K562 (cell line): ENCODE data around the gene SLC3A2. TPM values are rescaled to one million over a fixed set of nuclear protein-coding genes. Genes with fewer than 3 reads are reported as not detected.

Experiments
- CBFA2T3 ChIP-seq: fragments of 450-650 bp; IDR thresholded peaks from 2 replicates; pipeline ENCODE4 v1.6.1; 2017
- CTBP1 ChIP-seq: fragments of 450-650 bp; IDR thresholded peaks from 2 replicates; pipeline ENCODE4 v1.6.1; 2016; ENCODE audit warnings: borderline replicate concordance
- EP300 ChIP-seq: IDR thresholded peaks from 2 replicates; pipeline ENCODE4 v1.6.1; 2012; ENCODE audit warnings: low read length, improper control_type of control experiment
- FOXK2 ChIP-seq, 2 experiments: fragments of 450-650 bp; IDR thresholded peaks in 1 of 2; conservative IDR thresholded peaks in 1 of 2; 2 replicates each; pipeline ENCODE4 v1.6.1; 2016; ENCODE audit warnings: low read depth in 2 of 2, mild to moderate bottlenecking in 1 of 2
- HCFC1 ChIP-seq: IDR thresholded peaks from 2 replicates; pipeline ENCODE4 v1.6.1; 2012; ENCODE audit warnings: low read depth, low read length, improper control_type of control experiment
- JUN ChIP-seq, 2 experiments: sonication (generic) in 1 of 2; formaldehyde crosslinking in 1 of 2; IDR thresholded peaks; 2 replicates each; pipeline versions ENCODE4 v1.6.1 to v1.8.0; 2012 to 2022; ENCODE audit warnings: borderline replicate concordance in 2 of 2, mild to moderate bottlenecking in 2 of 2, improper control_type of control experiment in 1 of 2, low read depth in 1 of 2, low read length in 1 of 2, missing genetic modification reagents in 1 of 2
- L3MBTL2 ChIP-seq: fragments of 450-650 bp; IDR thresholded peaks from 2 replicates; pipeline ENCODE4 v1.6.1; 2016; ENCODE audit warnings: mild to moderate bottlenecking, moderate library complexity
- NFRKB ChIP-seq: fragments of 450-650 bp; IDR thresholded peaks from 2 replicates; pipeline ENCODE4 v1.6.1; 2016; ENCODE audit warnings: low read depth
- RBBP5 ChIP-seq: fragments of 200-600 bp; sonication (generic); IDR thresholded peaks from 2 replicates; pipeline ENCODE4 v1.6.1; 2012; ENCODE audit warnings: borderline replicate concordance, mild to moderate bottlenecking, low read length, control low read depth, inconsistent platforms; ENCODE audit not compliant: insufficient read depth, poor library complexity, severe bottlenecking
- RBM39 ChIP-seq: fragments of 200-400 bp; formaldehyde crosslinking; optimal IDR thresholded peaks from 2 replicates; pipeline ENCODE3; 2018; ENCODE audit warnings: low read depth, low read length
- SMARCA4 ChIP-seq: fragments of 450-650 bp; IDR thresholded peaks from 2 replicates; pipeline ENCODE4 v1.6.1; 2016
- TAL1 ChIP-seq: fragments of 450-650 bp; IDR thresholded peaks from 2 replicates; pipeline ENCODE4 v1.6.1; 2016; ENCODE audit warnings: mild to moderate bottlenecking
- TCF3 ChIP-seq: sonication (generic); formaldehyde crosslinking; IDR thresholded peaks from 2 replicates; pipeline ENCODE4 v1.4.0; 2020; ENCODE audit warnings: mild to moderate bottlenecking, missing genetic modification reagents
- XRCC5 ChIP-seq: fragments of 200-400 bp; formaldehyde crosslinking; IDR thresholded peaks from 2 replicates; pipeline ENCODE4 v1.6.1; 2017; ENCODE audit warnings: low read depth, mild to moderate bottlenecking, low read length
- ZBTB9 ChIP-seq: fragments of 450-650 bp; formaldehyde crosslinking; IDR thresholded peaks from 2 replicates; pipeline ENCODE4 v1.4.0; 2020; ENCODE audit warnings: mild to moderate bottlenecking, moderate library complexity
- ZNF197 ChIP-seq: fragments of 200-800 bp; sonication (Bioruptor generic); IDR thresholded peaks from 2 replicates; pipeline ENCODE4 v1.6.1; 2016; ENCODE audit warnings: low read depth, missing genetic modification characterization, missing compliant biosample characterization
- polyA plus RNA-seq, 8 experiments: library from polyadenylated mRNA; depleted of rRNA in 4 of 8; stranded (reverse) in 5 of 8; unstranded in 3 of 8; fragments of >200 nt; fragmentation: Nextera tagmentation in 2 of 8; fragmentation: Illumina TruSeq in 1 of 8; extraction: Ambion mirVana in 2 of 8; extraction: Trizol in 1 of 8; gene quantifications; 2 replicates each; pipeline versions ENCODE4 v1.2.1 to v1.2.3, GENCODE V29; 2011 to 2014; ENCODE audit warnings: inconsistent platforms in 1 of 8, missing spikeins in 1 of 8
- total RNA-seq, 7 experiments: library from RNA; depleted of rRNA in 6 of 7; stranded (reverse); fragments of >200 nt in 6 of 7; fragmentation: Illumina TruSeq in 2 of 7; extraction: Trizol in 2 of 7; gene quantifications; 2 replicates each; pipeline versions ENCODE4 v1.2.1 to v1.2.3, GENCODE V29; 2011 to 2021; ENCODE audit warnings: low replicate concordance in 1 of 7

SLC3A2 gene
- total and polyA plus RNA-seq, 9 of the 15 experiments (the other 6 are each of a cell fraction or from before 2014, with no cell fraction given) = 20.0 to 296 (median 214) TPM

- TF ChIP-seq ZNF197 (no peak), EP300 (peak; percentile 46; the same call in 1 of the 2 replicates), JUN (IDR thresholded peaks at IDR 0.05; ENCODE audit: borderline replicate concordance, low read depth, low read length) (0 out of 2 replicates have a peak, but pooled peaks have one; percentile 12), JUN (CRISPR knock-in tag; IDR thresholded peaks at IDR 0.05; ENCODE audit: borderline replicate concordance) (no peak), RBBP5 (no peak), CTBP1 (peak; percentile 62; the same call in 1 of the 2 replicates), RBM39 (peak; percentile 64), L3MBTL2 (no peak), NFRKB (no peak), CBFA2T3 (peak; percentile 65), XRCC5 (peak; percentile 95), TCF3 (CRISPR knock-in tag) (peak; percentile 63; the same call in 1 of the 2 replicates), FOXK2 (conservative IDR thresholded peaks at IDR 0.05 in 1 of 2, IDR thresholded peaks at IDR 0.05 in 1 of 2; ENCODE audit: low read depth in 2 of 2) (0 out of 4 replicates have a peak, but pooled peaks of 1 of the 2 experiments have one; percentile 52), SMARCA4 (0 out of 2 replicates have a peak, but pooled peaks have one; percentile 51), ZBTB9 (CRISPR knock-in tag) (no peak), TAL1 (peak; percentile 59; the same call in 1 of the 2 replicates), HCFC1 (0 out of 2 replicates have a peak, but pooled peaks have one; percentile 37)
- TF ChIP-seq, all 486 proteins: peak for 44
Measured at GRCh38 chr11:62905927-62906531, 25.3 kb downstream of the SLC3A2 start (continued).
